ENCODE measurements around the gene DYNLT2. TPM values are rescaled to one million over a fixed set of nuclear protein-coding genes. Genes with fewer than 3 reads are reported as not detected.

Gene DYNLT2
- total RNA-seq, 1 experiment from 2014 or later = 2.1 TPM

DNA sequence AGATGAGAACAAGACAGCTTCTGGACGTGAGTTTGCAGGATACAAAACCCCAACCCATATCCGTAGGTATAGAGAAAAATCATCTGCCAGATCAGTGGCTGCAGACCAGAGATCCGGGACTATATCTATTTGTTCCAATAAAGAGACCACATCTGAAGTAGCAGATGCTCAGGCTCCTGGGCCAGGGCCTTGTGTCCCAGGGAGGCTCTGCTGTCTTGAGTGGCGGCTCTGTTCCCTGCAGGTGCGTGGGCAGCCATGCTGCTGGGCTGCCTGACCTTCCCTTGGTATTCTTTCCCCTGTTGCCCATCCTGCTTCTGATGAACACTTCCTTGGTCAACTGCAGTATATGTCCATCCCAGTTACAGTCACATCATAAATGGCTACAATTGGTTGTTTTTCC is 35.0 kb upstream of the DYNLT2 start:
- CTCF ChIA-PET = no interaction called here
- Histone ChIP-seq H3K4me1 (ENCODE audit: control insufficient read depth, insufficient read depth, low read length) (peaks cover 11% of the 10 kb centered on the region), H3K4me3 (ENCODE audit: low read depth in 2 of 2, low read length in 2 of 2) (no peak overlapping the region), H3K27me3 (ENCODE audit: control insufficient read depth, insufficient read depth, low read length) (peaks cover 3% of the 10 kb centered on the region; the same call in 1 of the 2 replicates), H3K27ac (ENCODE audit: low read length) (no peak overlapping the region), H3K9me3 (ENCODE audit: control insufficient read depth, insufficient read depth, low read depth, low read length) (no peaks in the 10 kb centered on the region), H3K36me3 (ENCODE audit: control insufficient read depth, insufficient read depth, low read length) (no peaks in the 10 kb centered on the region)
- TF ChIP-seq, protein P1, sequence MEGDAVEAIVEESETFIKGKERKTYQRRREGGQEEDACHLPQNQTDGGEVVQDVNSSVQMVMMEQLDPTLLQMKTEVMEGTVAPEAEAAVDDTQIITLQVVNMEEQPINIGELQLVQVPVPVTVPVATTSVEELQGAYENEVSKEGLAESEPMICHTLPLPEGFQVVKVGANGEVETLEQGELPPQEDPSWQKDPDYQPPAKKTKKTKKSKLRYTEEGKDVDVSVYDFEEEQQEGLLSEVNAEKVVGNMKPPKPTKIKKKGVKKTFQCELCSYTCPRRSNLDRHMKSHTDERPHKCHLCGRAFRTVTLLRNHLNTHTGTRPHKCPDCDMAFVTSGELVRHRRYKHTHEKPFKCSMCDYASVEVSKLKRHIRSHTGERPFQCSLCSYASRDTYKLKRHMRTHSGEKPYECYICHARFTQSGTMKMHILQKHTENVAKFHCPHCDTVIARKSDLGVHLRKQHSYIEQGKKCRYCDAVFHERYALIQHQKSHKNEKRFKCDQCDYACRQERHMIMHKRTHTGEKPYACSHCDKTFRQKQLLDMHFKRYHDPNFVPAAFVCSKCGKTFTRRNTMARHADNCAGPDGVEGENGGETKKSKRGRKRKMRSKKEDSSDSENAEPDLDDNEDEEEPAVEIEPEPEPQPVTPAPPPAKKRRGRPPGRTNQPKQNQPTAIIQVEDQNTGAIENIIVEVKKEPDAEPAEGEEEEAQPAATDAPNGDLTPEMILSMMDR (IDR thresholded peaks at IDR 0.05) = no peak
- TF ChIP-seq SIN3A (IDR thresholded peaks at IDR 0.05; ENCODE audit: borderline replicate concordance, insufficient read depth, low read depth, low read length) (no peak), POLR2AphosphoS5 (IDR thresholded peaks at IDR 0.05; ENCODE audit: low read depth, low read length) (no peak), TCF7L2 (IDR thresholded peaks at IDR 0.05; ENCODE audit: low read depth, low read length) (no peak)
- TF ChIP-seq, protein P2, sequence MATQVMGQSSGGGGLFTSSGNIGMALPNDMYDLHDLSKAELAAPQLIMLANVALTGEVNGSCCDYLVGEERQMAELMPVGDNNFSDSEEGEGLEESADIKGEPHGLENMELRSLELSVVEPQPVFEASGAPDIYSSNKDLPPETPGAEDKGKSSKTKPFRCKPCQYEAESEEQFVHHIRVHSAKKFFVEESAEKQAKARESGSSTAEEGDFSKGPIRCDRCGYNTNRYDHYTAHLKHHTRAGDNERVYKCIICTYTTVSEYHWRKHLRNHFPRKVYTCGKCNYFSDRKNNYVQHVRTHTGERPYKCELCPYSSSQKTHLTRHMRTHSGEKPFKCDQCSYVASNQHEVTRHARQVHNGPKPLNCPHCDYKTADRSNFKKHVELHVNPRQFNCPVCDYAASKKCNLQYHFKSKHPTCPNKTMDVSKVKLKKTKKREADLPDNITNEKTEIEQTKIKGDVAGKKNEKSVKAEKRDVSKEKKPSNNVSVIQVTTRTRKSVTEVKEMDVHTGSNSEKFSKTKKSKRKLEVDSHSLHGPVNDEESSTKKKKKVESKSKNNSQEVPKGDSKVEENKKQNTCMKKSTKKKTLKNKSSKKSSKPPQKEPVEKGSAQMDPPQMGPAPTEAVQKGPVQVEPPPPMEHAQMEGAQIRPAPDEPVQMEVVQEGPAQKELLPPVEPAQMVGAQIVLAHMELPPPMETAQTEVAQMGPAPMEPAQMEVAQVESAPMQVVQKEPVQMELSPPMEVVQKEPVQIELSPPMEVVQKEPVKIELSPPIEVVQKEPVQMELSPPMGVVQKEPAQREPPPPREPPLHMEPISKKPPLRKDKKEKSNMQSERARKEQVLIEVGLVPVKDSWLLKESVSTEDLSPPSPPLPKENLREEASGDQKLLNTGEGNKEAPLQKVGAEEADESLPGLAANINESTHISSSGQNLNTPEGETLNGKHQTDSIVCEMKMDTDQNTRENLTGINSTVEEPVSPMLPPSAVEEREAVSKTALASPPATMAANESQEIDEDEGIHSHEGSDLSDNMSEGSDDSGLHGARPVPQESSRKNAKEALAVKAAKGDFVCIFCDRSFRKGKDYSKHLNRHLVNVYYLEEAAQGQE (IDR thresholded peaks at IDR 0.05; ENCODE audit: insufficient read depth in 1 of 2, low read depth in 2 of 2, low read length in 1 of 2) = no peak
- no peak for ATAC-seq
- intact Hi-C loops (cut with micrococcal nuclease; ENCODE audit: unreplicated experiment) (no loop called here), in situ Hi-C loops (cut with HindIII; ENCODE audit: low pct_unique_long_range_greater_than_20kb, low sequenced_read_pairs) (no loop called here)
- no TSS peak for BruUV-seq (replicated peaks)
- POLR2A ChIA-PET = interaction anchor here (0.6 kb wide), 1 partner anchor 549 kb away, joined by 3 read pairs; no protein-coding TSS in a partner anchor
- no peak for DNase-seq (ENCODE audit: low read depth, low spot score)

DNA sequence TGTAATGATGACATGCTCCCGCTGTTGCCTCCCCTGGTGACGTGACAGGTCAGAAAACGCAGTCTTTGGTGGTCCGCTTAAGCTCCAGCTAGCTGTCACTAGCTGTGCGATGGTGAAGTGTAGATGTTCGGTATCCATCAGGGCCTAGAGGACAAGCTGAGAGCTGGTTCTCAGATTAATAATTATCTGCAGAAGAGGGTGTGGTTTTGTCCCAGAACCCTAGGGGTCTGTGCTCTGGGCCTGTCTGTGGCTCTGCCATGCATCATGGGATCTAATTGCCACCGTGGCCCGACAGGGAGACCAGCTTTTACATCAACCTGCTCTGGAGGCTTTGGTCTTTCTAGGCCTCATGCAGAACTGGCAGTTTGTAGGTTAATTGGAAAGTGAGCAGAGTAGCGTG is 34.2 kb upstream of the DYNLT2 start:
- no peak for DNase-seq (ENCODE audit: low read depth, low spot score)
- TF ChIP-seq, protein P2 (IDR thresholded peaks at IDR 0.05; ENCODE audit: insufficient read depth in 1 of 2, low read depth in 2 of 2, low read length in 1 of 2) = no peak
- TF ChIP-seq SIN3A (IDR thresholded peaks at IDR 0.05; ENCODE audit: borderline replicate concordance, insufficient read depth, low read depth, low read length) (no peak), POLR2AphosphoS5 (IDR thresholded peaks at IDR 0.05; ENCODE audit: low read depth, low read length) (no peak), TCF7L2 (IDR thresholded peaks at IDR 0.05; ENCODE audit: low read depth, low read length) (no peak)
- TF ChIP-seq, protein P1 (IDR thresholded peaks at IDR 0.05) = no peak
- H3K4me1 ChIP-seq (ENCODE audit: control insufficient read depth, insufficient read depth, low read length) = peaks cover 7% of the 10 kb centered on the region
- intact Hi-C loops (cut with micrococcal nuclease; ENCODE audit: unreplicated experiment) (no loop called here), in situ Hi-C loops (cut with HindIII; ENCODE audit: low pct_unique_long_range_greater_than_20kb, low sequenced_read_pairs) (no loop called here)
- no peak overlapping the region for H3K27ac ChIP-seq (ENCODE audit: low read length)
- H3K4me3 ChIP-seq (ENCODE audit: low read depth in 2 of 2, low read length in 2 of 2) = no peak overlapping the region
- ChIA-PET POLR2A (interaction anchor here (0.6 kb wide), 1 partner anchor 548 kb away, joined by 3 read pairs; no protein-coding TSS in a partner anchor), CTCF (no interaction called here)
- no peaks in the 10 kb centered on the region for H3K9me3 ChIP-seq (ENCODE audit: control insufficient read depth, insufficient read depth, low read depth, low read length)
- no peaks in the 10 kb centered on the region for H3K27me3 ChIP-seq (ENCODE audit: control insufficient read depth, insufficient read depth, low read length)
- no TSS peak for BruUV-seq (replicated peaks)
- no peak for ATAC-seq
- H3K36me3 ChIP-seq (ENCODE audit: control insufficient read depth, insufficient read depth, low read length) = no peaks in the 10 kb centered on the region

Measured in Panc1 (cell line).